PC-9 (cell line): ENCODE results near the gene ACTR1B. TPM values are rescaled to one million over a fixed set of nuclear protein-coding genes. Genes with fewer than 3 reads are reported as not detected.
"Not testable (repeated sequence)": the region's sequence is repeated elsewhere in the genome, so short reads cannot be mapped to it uniquely, and the experiment has no call there.

ENCODE experiments used
- BruUV-seq: library from RNA; stranded (reverse); fragments of 400-500 nt; replicated peaks from 2 replicates; lab custom pipeline; 2021; lab: Mats Ljungman, UMichigan
- CTCF ChIA-PET: fragments of 300-600 bp; sonication (Branson Sonifier 250); formaldehyde crosslinking; loops from one replicate; lab custom pipeline; 2022; ENCODE audit warnings: antibody characterized with exemption; lab: Charles Lee
- POLR2A ChIA-PET: fragments of 300-600 bp; sonication (Branson Sonifier 250); formaldehyde crosslinking; loops from one replicate; lab custom pipeline; 2022; ENCODE audit warnings: antibody characterized with exemption; ENCODE audit not compliant: unreplicated experiment; lab: Charles Lee
- DNase-seq, 2 experiments: peaks; one replicate each; pipeline versions ENCODE4 v3.0.0 to v3.0.0-alpha.2; 2015 to 2022; ENCODE audit warnings: mixed read lengths in 1 of 2
- H2AFZ ChIP-seq: fragments of 200-600 bp; sonication (generic); 2 replicates; pipeline ENCODE4 v1.8.1; 2017; ENCODE audit warnings: antibody characterized with exemption
- H3F3A ChIP-seq: fragments of 200-600 bp; sonication (generic); 2 replicates; pipeline ENCODE4 v1.8.1; 2017; ENCODE audit warnings: antibody characterized with exemption, mild to moderate bottlenecking, low read depth; ENCODE audit not compliant: insufficient read depth
- H3K27ac ChIP-seq: fragments of 200-600 bp; sonication (generic); 2 replicates; pipeline ENCODE4 v1.6.1; 2016; ENCODE audit warnings: mixed run types
- H3K27me3 ChIP-seq: fragments of 200-600 bp; sonication (generic); 2 replicates; pipeline ENCODE4 v1.6.1; 2016; ENCODE audit warnings: low read depth, mixed run types; ENCODE audit not compliant: insufficient read depth
- H3K36me3 ChIP-seq: fragments of 200-600 bp; sonication (generic); 2 replicates; pipeline ENCODE4 v1.6.1; 2016; ENCODE audit warnings: low read depth, mixed run types
- H3K4me1 ChIP-seq: fragments of 200-600 bp; sonication (generic); replicated peaks from 2 replicates; pipeline ENCODE4 v1.6.1; 2016; ENCODE audit warnings: mixed run types; ENCODE audit not compliant: insufficient read depth
- H3K4me2 ChIP-seq: fragments of 200-600 bp; sonication (generic); 2 replicates; pipeline ENCODE4 v1.6.1; 2017; ENCODE audit warnings: mixed run types
- H3K4me3 ChIP-seq: fragments of 200-600 bp; sonication (generic); 2 replicates; pipeline ENCODE4 v1.6.1; 2016; ENCODE audit warnings: mixed run types
- H3K79me2 ChIP-seq: fragments of 200-600 bp; sonication (generic); 2 replicates; pipeline ENCODE4 v1.6.1; 2017; ENCODE audit warnings: low read depth, mixed run types
- H3K9me2 ChIP-seq: fragments of 200-600 bp; sonication (generic); 2 replicates; pipeline ENCODE4 v1.8.1; 2017; ENCODE audit warnings: mild to moderate bottlenecking; ENCODE audit not compliant: insufficient read depth
- H3K9me3 ChIP-seq: fragments of 200-600 bp; sonication (generic); 2 replicates; pipeline ENCODE4 v1.8.1; 2016; ENCODE audit warnings: low read depth; ENCODE audit not compliant: insufficient read depth
- H4K20me1 ChIP-seq: fragments of 200-600 bp; sonication (generic); 2 replicates; pipeline ENCODE4 v1.8.1; 2017; ENCODE audit not compliant: insufficient read depth
- CTCF ChIP-seq: fragments of 200-600 bp; sonication (generic); conservative IDR thresholded peaks from 2 replicates; pipeline ENCODE4 v1.6.1; 2017; ENCODE audit warnings: mixed run types, antibody characterized with exemption, mild to moderate bottlenecking, moderate library complexity
- EZH2 ChIP-seq: fragments of 200-600 bp; sonication (generic); IDR thresholded peaks from 2 replicates; pipeline ENCODE4 v1.8.0; 2017; ENCODE audit warnings: antibody characterized with exemption, low read depth
- intact Hi-C: fragments of 100-400 bp; cut with micrococcal nuclease; formaldehyde crosslinking; loops from one replicate; pipeline ENCODE4 v1.10.0; 2022; ENCODE audit not compliant: unreplicated experiment
- total RNA-seq: library from RNA; stranded (reverse); gene quantifications from 2 replicates; pipeline ENCODE4 v1.2.3, GENCODE V29; 2021

The ACTR1B gene
- total RNA-seq, 1 experiment from 2014 or later = 49.9 TPM

- DNase-seq = no peak
- no peaks in the 10 kb centered on the region for H3K27me3 ChIP-seq
- TF ChIP-seq CTCF = no peak
- TF ChIP-seq EZH2 = no peak
- no peak overlapping the region for H3K27ac ChIP-seq
- no TSS peak for BruUV-seq
- H3K4me3 ChIP-seq = no peak overlapping the region
- H3K9me2 ChIP-seq = no peaks in the 10 kb centered on the region
- no peaks in the 10 kb centered on the region for H3K4me1 ChIP-seq
- H2AFZ ChIP-seq = no peak overlapping the region
- H3K36me3 ChIP-seq = no peaks in the 10 kb centered on the region
- ChIA-PET CTCF (interaction anchor here (1.3 kb wide), 1 partner anchor 328 kb away, joined by 12 read pairs; no protein-coding TSS in a partner anchor), POLR2A (no interaction called here)
- H4K20me1 ChIP-seq = no peaks in the 10 kb centered on the region
- no peak overlapping the region for H3K4me2 ChIP-seq
- no peaks in the 10 kb centered on the region for H3K79me2 ChIP-seq
- H3F3A ChIP-seq = no peaks in the 10 kb centered on the region
- H3K9me3 ChIP-seq = 0 out of 2 replicates have a peak, but pooled peaks cover 8% of the 10 kb centered on the region
- intact Hi-C loops = no loop called here
Measured at GRCh38 chr2:97675430-97676113, 11.7 kb upstream of the ACTR1B start.

- no peaks in the 10 kb centered on the region for H3K4me1 ChIP-seq
- H4K20me1 ChIP-seq = no peaks in the 10 kb centered on the region
- no peaks in the 10 kb centered on the region for H3K36me3 ChIP-seq
- CTCF ChIA-PET = no interaction called here
- no TSS peak for BruUV-seq
- no peaks in the 10 kb centered on the region for H3K27me3 ChIP-seq
- intact Hi-C loops = no loop called here
- no peak overlapping the region for H3K4me2 ChIP-seq
- H3K4me3 ChIP-seq = no peak overlapping the region
- no peaks in the 10 kb centered on the region for H3F3A ChIP-seq
- no peaks in the 10 kb centered on the region for H3K79me2 ChIP-seq
- H3K9me3 ChIP-seq = no peaks in the 10 kb centered on the region
- POLR2A ChIA-PET = no interaction called here
- no peak overlapping the region for H3K27ac ChIP-seq
- no peak for TF ChIP-seq EZH2
- no peak for TF ChIP-seq CTCF
- H3K9me2 ChIP-seq = no peaks in the 10 kb centered on the region
- no peak overlapping the region for H2AFZ ChIP-seq
- DNase-seq = no peak
Measured at GRCh38 chr2:97673915-97674283, 10.1 kb upstream of the ACTR1B start.

- H2AFZ ChIP-seq = no peak overlapping the region
- no peak overlapping the region for H3K4me2 ChIP-seq
- DNase-seq = no peak
- no peaks in the 10 kb centered on the region for H3K27me3 ChIP-seq
- no peak overlapping the region for H3K4me3 ChIP-seq
- H3K9me2 ChIP-seq = no peaks in the 10 kb centered on the region
- TF ChIP-seq CTCF (no peak), EZH2 (no peak)
- CTCF ChIA-PET = no interaction called here
- H3K9me3 ChIP-seq = no peaks in the 10 kb centered on the region
- POLR2A ChIA-PET = no interaction called here
- no peaks in the 10 kb centered on the region for H3F3A ChIP-seq
- no peaks in the 10 kb centered on the region for H3K79me2 ChIP-seq
- H3K36me3 ChIP-seq = no peaks in the 10 kb centered on the region
- intact Hi-C loops = no loop called here
- no TSS peak for BruUV-seq
- no peaks in the 10 kb centered on the region for H3K4me1 ChIP-seq
- H3K27ac ChIP-seq = no peak overlapping the region
- no peaks in the 10 kb centered on the region for H4K20me1 ChIP-seq
Measured at GRCh38 chr2:97673182-97673914, 9.5 kb upstream of the ACTR1B start.

- BruUV-seq, H3K4me3 ChIP-seq, H3K27me3 ChIP-seq, H3K27ac ChIP-seq, POLR2A ChIA-PET, DNase-seq, H4K20me1 ChIP-seq, CTCF ChIA-PET, H3K36me3 ChIP-seq, H3K79me2 ChIP-seq, H3K9me2 ChIP-seq, H2AFZ ChIP-seq, H3F3A ChIP-seq, H3K4me1 ChIP-seq, H3K9me3 ChIP-seq, H3K4me2 ChIP-seq, intact Hi-C loops: not testable (repeated sequence)
Measured at GRCh38 chr2:97672606-97673140, 8.8 kb upstream of the ACTR1B start.
